HEK293T (cell line): ENCODE measurements around the gene ARL14.

ENCODE experiments used
- CTCF ChIA-PET: fragments of 350-600 bp; formaldehyde crosslinking; extraction: SDS; loops from one replicate; lab custom pipeline; 2021; ENCODE audit warnings: antibody characterized with exemption, inconsistent platforms; lab: Yijun Ruan, JAX
- POLR2A ChIA-PET: fragments of 350-600 bp; formaldehyde crosslinking; extraction: SDS; loops from one replicate; lab custom pipeline; 2020; ENCODE audit warnings: antibody characterized with exemption, inconsistent platforms; lab: Yijun Ruan, JAX
- DNase-seq: peaks from one replicate; pipeline ENCODE4 v3.0.0; 2012; ENCODE audit warnings: mixed read lengths; ENCODE audit errors: extremely low spot score
- ARNT ChIP-seq: fragments of 450-650 bp; IDR thresholded peaks from 2 replicates; pipeline ENCODE4 v1.6.1; 2017; ENCODE audit warnings: mild to moderate bottlenecking
- BHLHE40 ChIP-seq: fragments of 450-650 bp; IDR thresholded peaks from 2 replicates; pipeline ENCODE4 v1.6.1; 2016; ENCODE audit warnings: mild to moderate bottlenecking, moderate library complexity, borderline replicate concordance
- ELF4 ChIP-seq: fragments of 450-650 bp; IDR thresholded peaks from 2 replicates; pipeline ENCODE4 v1.6.1; 2017; ENCODE audit warnings: antibody characterized with exemption
- FOXA1 ChIP-seq: fragments of 450-650 bp; IDR thresholded peaks from 2 replicates; pipeline ENCODE4 v1.6.1; 2016; ENCODE audit warnings: mild to moderate bottlenecking
- FOXK2 ChIP-seq: fragments of 450-650 bp; IDR thresholded peaks from 2 replicates; pipeline ENCODE4 v1.6.1; 2016; ENCODE audit warnings: mild to moderate bottlenecking
- FOXM1 ChIP-seq: fragments of 450-650 bp; IDR thresholded peaks from 2 replicates; pipeline ENCODE4 v1.6.1; 2017; ENCODE audit warnings: mild to moderate bottlenecking, borderline replicate concordance
- HDGF ChIP-seq: fragments of 450-650 bp; IDR thresholded peaks from 2 replicates; pipeline ENCODE4 v1.6.1; 2017; ENCODE audit warnings: antibody characterized with exemption, borderline replicate concordance
- L3MBTL2 ChIP-seq: fragments of 450-650 bp; conservative IDR thresholded peaks from 2 replicates; pipeline ENCODE4 v1.6.1; 2016; ENCODE audit warnings: mild to moderate bottlenecking
- LEF1 ChIP-seq: fragments of 450-650 bp; IDR thresholded peaks from 2 replicates; pipeline ENCODE4 v1.6.1; 2017; ENCODE audit warnings: mild to moderate bottlenecking, borderline replicate concordance
- NFRKB ChIP-seq: fragments of 450-650 bp; IDR thresholded peaks from 2 replicates; pipeline ENCODE4 v1.6.1; 2016; ENCODE audit warnings: mild to moderate bottlenecking, moderate library complexity
- SP1 ChIP-seq: fragments of 450-650 bp; IDR thresholded peaks from 2 replicates; pipeline ENCODE4 v1.6.1; 2017
- SUZ12 ChIP-seq: fragments of 450-650 bp; IDR thresholded peaks from 2 replicates; pipeline ENCODE4 v1.6.1; 2016; ENCODE audit warnings: mild to moderate bottlenecking
- ZNF384 ChIP-seq: fragments of 450-650 bp; IDR thresholded peaks from 2 replicates; pipeline ENCODE4 v1.6.1; 2016

ARL14 gene

DNA sequence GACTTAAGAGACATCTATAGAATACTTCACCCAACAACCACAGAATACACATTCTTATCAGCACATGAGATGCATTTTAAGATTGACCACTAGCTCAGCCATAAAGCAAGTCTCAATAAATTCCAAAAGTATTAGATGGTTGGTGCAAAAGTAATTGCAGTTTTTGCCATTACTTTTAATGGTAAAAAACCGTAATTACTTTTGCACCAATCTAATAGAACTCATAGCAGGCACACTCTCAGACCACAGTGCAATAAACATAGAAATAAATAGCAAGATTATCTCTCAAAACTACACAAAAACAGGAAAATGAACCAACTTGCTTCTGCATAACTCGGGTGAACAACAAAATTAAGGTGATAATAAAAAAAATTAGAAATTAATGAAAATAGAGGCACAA, 45.4 kb downstream of the ARL14 start:
- CTCF ChIA-PET = no interaction called here
- no peak for DNase-seq

DNA sequence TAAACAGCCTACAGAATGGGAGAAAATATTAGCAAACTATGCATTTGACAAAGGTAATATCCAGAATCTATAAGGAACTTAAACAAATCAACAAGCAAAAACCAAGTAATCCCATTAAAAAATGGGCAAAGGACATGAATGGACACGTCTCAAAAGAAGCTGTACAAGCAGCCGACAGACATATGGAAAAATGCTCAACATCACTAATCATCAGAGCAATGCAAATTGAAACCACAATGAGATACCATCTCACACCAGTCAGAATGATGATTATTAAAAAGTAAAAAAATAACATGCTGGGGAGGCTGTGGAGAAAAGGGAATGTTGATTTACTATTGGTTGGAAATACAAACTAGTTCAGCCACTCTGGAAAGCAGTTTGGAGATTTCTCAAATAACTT, 48.4 kb downstream of the ARL14 start:
- POLR2A ChIA-PET = no interaction called here
- TF ChIP-seq FOXK2 = no peak
- TF ChIP-seq FOXM1 = no peak
- no peak for TF ChIP-seq LEF1
- no peak for TF ChIP-seq ARNT
- no peak for TF ChIP-seq ELF4
- TF ChIP-seq NFRKB = no peak
- TF ChIP-seq BHLHE40 = no peak
- TF ChIP-seq SP1 = no peak
- TF ChIP-seq FOXA1 = no peak
- no peak for TF ChIP-seq L3MBTL2
- no peak for TF ChIP-seq HDGF
- no peak for TF ChIP-seq ZNF384
- TF ChIP-seq SUZ12 = no peak
- CTCF ChIA-PET = no interaction called here
- DNase-seq = no peak

More for the DNA sequence above, 45.4 kb downstream of the ARL14 start:
- TF ChIP-seq ARNT (no peak), ELF4 (peak; percentile 85)
- POLR2A ChIA-PET = no interaction called here
